Ishikawa (cell line): ENCODE results near the gene ZNF853.
A peak's percentile ranks its signal among the peaks of the same experiment; 100 is the strongest.

Experiments used
- CEBPB ChIP-seq: IDR thresholded peaks from 2 replicates; pipeline ENCODE4 v1.6.1; 2012
- CREB1 ChIP-seq: IDR thresholded peaks from 2 replicates; pipeline ENCODE4 v1.6.1; 2012; ENCODE audit warnings: low read depth
- EGR1 ChIP-seq: IDR thresholded peaks from 2 replicates; pipeline ENCODE4 v1.6.1; 2012
- EP300 ChIP-seq: IDR thresholded peaks from 2 replicates; pipeline ENCODE4 v1.6.1; 2012; ENCODE audit warnings: borderline replicate concordance
- FOXM1 ChIP-seq: IDR thresholded peaks from 2 replicates; pipeline ENCODE4 v1.6.1; 2012; ENCODE audit warnings: low read depth, borderline replicate concordance
- NFIC ChIP-seq: IDR thresholded peaks from 2 replicates; pipeline ENCODE4 v1.6.1; 2012
- RAD21 ChIP-seq: IDR thresholded peaks from 2 replicates; pipeline ENCODE4 v1.6.1; 2012; ENCODE audit warnings: low read depth
- TAF1 ChIP-seq: IDR thresholded peaks from 2 replicates; pipeline ENCODE4 v1.6.1; 2012; ENCODE audit warnings: low read depth, mild to moderate bottlenecking
- TCF12 ChIP-seq: IDR thresholded peaks from 2 replicates; pipeline ENCODE4 v1.6.1; 2012; ENCODE audit warnings: low read depth
- TEAD4 ChIP-seq: IDR thresholded peaks from 2 replicates; pipeline ENCODE4 v1.6.1; 2012
- YY1 ChIP-seq: IDR thresholded peaks from 2 replicates; pipeline ENCODE4 v1.6.1; 2012; ENCODE audit warnings: low read depth
- ZBTB7A ChIP-seq: IDR thresholded peaks from 2 replicates; pipeline ENCODE4 v1.6.1; 2012; ENCODE audit warnings: low read depth
- TF ChIP-seq, protein P1 (sequence below): IDR thresholded peaks from 2 replicates; pipeline ENCODE4 v1.6.1; 2012; ENCODE audit warnings: low read depth, mild to moderate bottlenecking
- TF ChIP-seq, protein P2 (sequence below): IDR thresholded peaks from 2 replicates; pipeline ENCODE4 v1.6.1; 2012
- TF ChIP-seq, protein P3 (sequence below): IDR thresholded peaks from 2 replicates; pipeline ENCODE4 v1.6.1; 2012

The ZNF853 gene

DNA sequence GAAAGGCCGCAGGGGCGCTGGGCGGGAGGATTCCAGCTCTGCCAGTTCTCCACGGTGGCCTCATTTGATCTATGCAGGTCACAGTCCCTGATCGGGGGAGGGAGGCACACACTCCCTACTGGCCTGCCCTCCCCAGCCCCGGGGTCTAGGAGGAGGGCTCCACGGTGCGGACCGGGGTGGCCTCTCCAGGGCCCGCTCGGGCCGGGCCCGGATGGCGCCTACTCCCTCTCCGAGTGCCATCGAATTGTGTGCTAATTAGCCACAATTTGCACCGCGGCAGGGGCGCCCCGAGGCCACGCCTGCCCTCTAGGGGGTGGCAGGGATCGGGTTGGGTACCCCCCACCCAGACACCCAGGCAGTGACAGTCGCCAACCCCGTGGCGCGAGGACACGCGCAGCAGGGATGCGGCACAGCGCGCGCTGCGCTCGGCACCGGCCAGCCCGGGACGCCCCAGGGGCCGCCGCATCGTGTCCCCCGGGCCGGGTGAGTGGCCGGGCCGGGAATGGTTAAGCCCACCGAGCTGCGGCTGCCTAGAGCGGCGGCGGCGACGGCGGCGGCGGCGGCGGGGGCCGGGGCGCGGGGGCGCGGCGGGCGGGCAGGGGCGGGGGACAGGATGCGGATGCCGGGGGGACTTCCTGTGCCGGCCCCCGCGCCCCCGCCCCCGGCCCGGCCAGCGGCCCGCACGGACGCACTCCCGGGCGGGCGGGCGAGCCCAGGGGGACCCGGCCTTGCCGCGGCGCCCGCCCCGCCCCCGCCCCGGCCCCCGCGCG is at the start of gene ZNF853:
Gene ZNF853, plus strand, starts transcription at position 658 of the 770 bp plus-strand sequence. CDS start 565 bp downstream, outside the sequence.
- TF ChIP-seq EP300: no peak
- peak; percentile 40; the same call in 1 of the 2 replicates for TF ChIP-seq ZBTB7A
- TF ChIP-seq TEAD4: no peak
- TF ChIP-seq, protein P1, sequence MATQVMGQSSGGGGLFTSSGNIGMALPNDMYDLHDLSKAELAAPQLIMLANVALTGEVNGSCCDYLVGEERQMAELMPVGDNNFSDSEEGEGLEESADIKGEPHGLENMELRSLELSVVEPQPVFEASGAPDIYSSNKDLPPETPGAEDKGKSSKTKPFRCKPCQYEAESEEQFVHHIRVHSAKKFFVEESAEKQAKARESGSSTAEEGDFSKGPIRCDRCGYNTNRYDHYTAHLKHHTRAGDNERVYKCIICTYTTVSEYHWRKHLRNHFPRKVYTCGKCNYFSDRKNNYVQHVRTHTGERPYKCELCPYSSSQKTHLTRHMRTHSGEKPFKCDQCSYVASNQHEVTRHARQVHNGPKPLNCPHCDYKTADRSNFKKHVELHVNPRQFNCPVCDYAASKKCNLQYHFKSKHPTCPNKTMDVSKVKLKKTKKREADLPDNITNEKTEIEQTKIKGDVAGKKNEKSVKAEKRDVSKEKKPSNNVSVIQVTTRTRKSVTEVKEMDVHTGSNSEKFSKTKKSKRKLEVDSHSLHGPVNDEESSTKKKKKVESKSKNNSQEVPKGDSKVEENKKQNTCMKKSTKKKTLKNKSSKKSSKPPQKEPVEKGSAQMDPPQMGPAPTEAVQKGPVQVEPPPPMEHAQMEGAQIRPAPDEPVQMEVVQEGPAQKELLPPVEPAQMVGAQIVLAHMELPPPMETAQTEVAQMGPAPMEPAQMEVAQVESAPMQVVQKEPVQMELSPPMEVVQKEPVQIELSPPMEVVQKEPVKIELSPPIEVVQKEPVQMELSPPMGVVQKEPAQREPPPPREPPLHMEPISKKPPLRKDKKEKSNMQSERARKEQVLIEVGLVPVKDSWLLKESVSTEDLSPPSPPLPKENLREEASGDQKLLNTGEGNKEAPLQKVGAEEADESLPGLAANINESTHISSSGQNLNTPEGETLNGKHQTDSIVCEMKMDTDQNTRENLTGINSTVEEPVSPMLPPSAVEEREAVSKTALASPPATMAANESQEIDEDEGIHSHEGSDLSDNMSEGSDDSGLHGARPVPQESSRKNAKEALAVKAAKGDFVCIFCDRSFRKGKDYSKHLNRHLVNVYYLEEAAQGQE: no peak
- TF ChIP-seq FOXM1: no peak

DNA sequence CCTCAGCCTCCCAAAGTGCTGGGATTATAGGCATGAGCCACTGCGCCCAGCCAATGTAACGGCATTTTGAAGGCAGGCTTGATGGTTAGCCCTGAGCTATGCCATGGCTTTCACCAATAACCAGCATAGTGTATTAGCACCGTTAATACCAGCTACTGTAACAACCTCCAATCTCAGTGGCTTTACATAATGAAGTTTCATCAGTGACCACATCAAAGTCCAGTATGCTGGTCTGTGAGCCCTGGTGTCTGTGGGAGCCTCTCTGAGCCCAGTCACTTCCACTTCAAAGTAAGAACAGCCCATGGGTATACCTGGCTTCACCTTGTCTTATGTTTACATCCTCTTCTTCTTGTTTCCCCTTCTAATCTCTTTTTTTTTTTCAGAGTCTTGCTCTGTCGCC is 49.8 kb upstream of the ZNF853 start:
- TF ChIP-seq EP300 (no peak), EGR1 (no peak), ZBTB7A (no peak), YY1 (no peak)
- TF ChIP-seq, protein P2, sequence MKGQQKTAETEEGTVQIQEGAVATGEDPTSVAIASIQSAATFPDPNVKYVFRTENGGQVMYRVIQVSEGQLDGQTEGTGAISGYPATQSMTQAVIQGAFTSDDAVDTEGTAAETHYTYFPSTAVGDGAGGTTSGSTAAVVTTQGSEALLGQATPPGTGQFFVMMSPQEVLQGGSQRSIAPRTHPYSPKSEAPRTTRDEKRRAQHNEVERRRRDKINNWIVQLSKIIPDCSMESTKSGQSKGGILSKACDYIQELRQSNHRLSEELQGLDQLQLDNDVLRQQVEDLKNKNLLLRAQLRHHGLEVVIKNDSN: no peak
- TF ChIP-seq, protein P3, sequence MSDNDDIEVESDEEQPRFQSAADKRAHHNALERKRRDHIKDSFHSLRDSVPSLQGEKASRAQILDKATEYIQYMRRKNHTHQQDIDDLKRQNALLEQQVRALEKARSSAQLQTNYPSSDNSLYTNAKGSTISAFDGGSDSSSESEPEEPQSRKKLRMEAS: no peak

DNA sequence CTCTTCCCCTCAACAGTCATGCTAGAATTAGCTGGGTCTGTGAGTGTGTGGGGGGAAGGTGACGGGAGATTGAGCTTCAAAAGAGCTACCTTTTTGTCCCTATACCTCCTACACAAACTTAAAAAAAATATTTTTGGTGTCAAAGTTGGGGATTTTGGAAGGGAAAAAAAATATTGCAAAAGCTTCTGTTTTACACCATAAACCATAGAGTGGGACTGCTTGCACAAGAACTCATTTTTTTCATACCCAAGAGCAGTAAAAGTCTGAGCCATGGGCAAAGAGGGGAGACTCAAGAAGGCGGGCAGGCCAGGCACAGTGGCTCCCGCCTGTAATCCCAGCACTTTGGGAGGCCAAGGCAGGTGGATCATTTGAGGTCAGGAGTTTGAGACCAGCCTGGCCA is 47.5 kb upstream of the ZNF853 start:
- TF ChIP-seq FOXM1: no peak
- no peak for TF ChIP-seq RAD21
- TF ChIP-seq NFIC: no peak
- no peak for TF ChIP-seq TAF1
- TF ChIP-seq, protein P2: no peak
- TF ChIP-seq, protein P3: no peak
- TF ChIP-seq ZBTB7A: no peak
- TF ChIP-seq EGR1: no peak
- TF ChIP-seq CEBPB: no peak
- no peak for TF ChIP-seq YY1
- no peak for TF ChIP-seq TCF12
- TF ChIP-seq, protein P1: no peak
- no peak for TF ChIP-seq CREB1
- TF ChIP-seq TEAD4: no peak
- no peak for TF ChIP-seq EP300

DNA sequence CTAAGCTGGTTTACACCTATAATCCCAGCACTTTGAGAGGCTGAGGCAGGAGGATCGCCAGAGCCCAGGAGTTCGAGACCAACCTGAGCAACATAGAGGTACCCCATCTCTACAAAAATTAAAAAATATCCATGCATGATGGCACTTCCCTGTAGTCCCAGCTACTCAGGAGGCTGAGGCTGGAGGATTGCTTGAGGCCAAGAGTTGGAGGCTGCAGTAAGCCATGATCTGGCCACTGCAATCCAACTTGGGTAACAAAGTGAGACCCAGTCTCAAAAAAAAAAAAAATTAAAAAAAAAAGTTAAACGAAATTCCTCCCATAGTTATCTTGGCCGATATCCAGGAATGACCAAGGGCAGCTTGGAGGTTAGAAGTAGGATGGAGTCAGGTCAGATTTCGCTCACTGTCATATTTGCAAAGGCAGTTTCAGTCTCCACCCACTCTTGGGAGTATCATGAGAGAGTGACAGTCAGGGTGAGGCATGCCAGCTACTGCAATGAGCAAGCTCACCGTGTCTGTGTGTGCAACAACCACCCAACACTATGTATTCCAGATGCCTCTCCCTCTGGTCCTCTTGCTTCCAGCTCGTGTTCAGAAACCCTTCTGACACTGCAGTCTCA is 44.1 kb upstream of the ZNF853 start:
- TF ChIP-seq TEAD4: no peak
- peak; percentile 29; the same call in 1 of the 2 replicates for TF ChIP-seq NFIC

DNA sequence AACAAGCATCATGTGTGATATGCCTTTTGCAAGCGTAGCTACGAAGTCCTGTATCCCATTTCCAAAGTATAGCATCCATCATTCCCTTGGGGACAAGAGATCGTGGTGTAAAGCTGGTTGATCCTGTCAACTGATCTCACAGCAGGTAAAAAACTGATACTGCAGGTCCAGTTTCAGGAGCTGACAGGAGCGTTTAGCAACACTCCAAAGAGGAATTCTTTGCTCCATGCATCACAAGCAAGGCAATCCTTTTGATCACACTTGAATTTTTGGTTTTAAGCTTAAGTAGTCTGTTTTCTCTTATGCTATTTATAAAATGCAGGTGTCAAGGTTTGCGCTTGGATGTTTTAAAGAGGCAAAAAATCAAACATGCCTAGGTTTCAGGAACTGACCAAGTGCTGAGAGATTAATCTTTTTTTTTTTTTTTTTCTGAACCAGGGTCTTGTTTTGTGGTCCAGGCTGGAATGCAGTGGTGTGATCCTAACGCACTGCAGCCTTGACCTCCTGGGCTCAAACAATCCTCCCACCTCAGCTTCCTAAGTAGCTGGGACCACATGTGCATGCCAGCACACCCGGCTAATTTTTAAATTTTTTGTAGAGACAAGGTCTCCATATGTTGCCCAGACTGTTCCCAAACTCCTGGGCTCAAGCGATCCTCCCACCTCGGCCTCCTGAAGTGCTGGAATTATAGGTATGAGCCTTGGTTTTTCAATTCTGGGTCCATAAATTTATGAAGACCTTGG is 40.0 kb upstream of the ZNF853 start:
- no peak for TF ChIP-seq RAD21
- no peak for TF ChIP-seq ZBTB7A
- no peak for TF ChIP-seq NFIC
- TF ChIP-seq CEBPB: no peak
- no peak for TF ChIP-seq TAF1
- no peak for TF ChIP-seq CREB1
- TF ChIP-seq, protein P1: no peak
- TF ChIP-seq TEAD4: no peak
- no peak for TF ChIP-seq EP300
- TF ChIP-seq TCF12: no peak
- TF ChIP-seq, protein P2: no peak
- TF ChIP-seq YY1: no peak
- TF ChIP-seq FOXM1: no peak
- TF ChIP-seq, protein P3: no peak
- TF ChIP-seq EGR1: no peak
